Effector memory CD8-positive, alpha-beta T cell (primary cell): ENCODE data around the gene KRTAP10-2.

ENCODE experiments used
- ATAC-seq: fragments of 150-1000 bp; cut with Tn5 transposase; replicated peaks from 2 replicates; pipeline ENCODE4 v1.10.0; 2021; ENCODE audit warnings: mild to moderate bottlenecking, moderate library complexity
- DNase-seq, 3 experiments: peaks; one replicate each; pipeline ENCODE4 v3.0.0; 2021
- H3K27ac Mint-ChIP-seq, 2 donors: one replicate each; pipeline ENCODE4 v1.8.0; 2022; ENCODE audit warnings: mild to moderate bottlenecking in 2 of 2, mixed read lengths in 2 of 2, moderate library complexity in 2 of 2
- H3K27me3 Mint-ChIP-seq, 2 donors: one replicate each; pipeline ENCODE4 v1.8.0; 2022; ENCODE audit warnings: mixed read lengths in 2 of 2
- H3K36me3 Mint-ChIP-seq: one replicate; pipeline ENCODE4 v1.8.0; 2022; ENCODE audit warnings: mild to moderate bottlenecking, moderate library complexity, mixed read lengths; ENCODE audit not compliant: insufficient read depth
- H3K4me1 Mint-ChIP-seq, 2 donors: one replicate each; pipeline ENCODE4 v1.8.0; 2022; ENCODE audit warnings: low read depth in 2 of 2, mixed read lengths in 2 of 2
- H3K4me3 Mint-ChIP-seq, 2 donors: one replicate each; pipeline ENCODE4 v1.8.0; 2022; ENCODE audit warnings: mild to moderate bottlenecking in 2 of 2, mixed read lengths in 2 of 2, moderate library complexity in 2 of 2
- H3K9me3 Mint-ChIP-seq, 2 donors: one replicate each; pipeline ENCODE4 v1.8.0; 2022; ENCODE audit warnings: mixed read lengths in 2 of 2

KRTAP10-2 gene

DNA sequence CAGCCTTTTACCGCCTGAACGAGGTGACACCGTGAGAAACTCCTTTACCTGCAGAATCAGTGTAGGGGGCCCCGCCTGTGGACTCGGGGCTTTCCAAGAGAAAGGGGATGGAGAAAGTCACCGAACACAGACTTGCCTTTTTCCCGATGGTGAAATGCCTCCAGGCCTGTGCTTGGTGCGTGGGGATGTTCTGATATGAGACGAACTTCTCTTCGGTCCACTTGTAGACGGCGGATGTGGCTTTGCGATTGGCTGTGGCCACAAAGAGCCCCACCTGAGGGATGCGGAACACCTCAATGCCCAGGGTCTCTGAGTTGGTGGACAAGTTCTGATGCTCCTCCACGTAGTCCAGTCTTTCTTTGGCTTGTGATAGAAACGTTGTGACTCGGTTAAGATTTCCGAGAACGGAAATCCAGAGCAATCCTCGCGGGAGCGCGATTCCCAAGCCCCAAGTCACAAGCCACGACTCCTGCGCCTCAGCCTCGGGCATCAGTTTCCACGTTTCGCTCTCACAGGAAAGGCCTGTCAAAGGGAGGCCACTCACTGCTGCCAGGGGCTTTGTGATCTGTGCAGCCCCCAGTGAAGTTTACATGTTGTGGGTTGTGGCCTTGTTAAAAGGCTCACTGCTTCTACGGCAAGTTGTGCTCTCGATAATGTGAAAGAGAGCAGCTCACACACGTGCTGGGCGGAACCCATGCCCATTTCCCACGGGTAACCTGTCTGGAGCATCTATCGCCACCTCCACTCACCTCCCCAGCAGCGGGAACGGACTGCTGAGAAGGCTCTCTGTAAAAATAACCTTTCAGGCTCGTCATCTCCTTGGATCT is 23.9 kb downstream of the KRTAP10-2 start:
- Mint-ChIP-seq H3K9me3 (no peaks in the 10 kb centered on the region), H3K4me3 (no peak overlapping the region), H3K36me3 (no peaks in the 10 kb centered on the region), H3K27ac (no peak overlapping the region), H3K4me1 (no peaks in the 10 kb centered on the region), H3K27me3 (peaks cover 7 to 33% of the 10 kb centered on the region in 2 donors)
- ATAC-seq (no peak), DNase-seq (no peak)

DNA sequence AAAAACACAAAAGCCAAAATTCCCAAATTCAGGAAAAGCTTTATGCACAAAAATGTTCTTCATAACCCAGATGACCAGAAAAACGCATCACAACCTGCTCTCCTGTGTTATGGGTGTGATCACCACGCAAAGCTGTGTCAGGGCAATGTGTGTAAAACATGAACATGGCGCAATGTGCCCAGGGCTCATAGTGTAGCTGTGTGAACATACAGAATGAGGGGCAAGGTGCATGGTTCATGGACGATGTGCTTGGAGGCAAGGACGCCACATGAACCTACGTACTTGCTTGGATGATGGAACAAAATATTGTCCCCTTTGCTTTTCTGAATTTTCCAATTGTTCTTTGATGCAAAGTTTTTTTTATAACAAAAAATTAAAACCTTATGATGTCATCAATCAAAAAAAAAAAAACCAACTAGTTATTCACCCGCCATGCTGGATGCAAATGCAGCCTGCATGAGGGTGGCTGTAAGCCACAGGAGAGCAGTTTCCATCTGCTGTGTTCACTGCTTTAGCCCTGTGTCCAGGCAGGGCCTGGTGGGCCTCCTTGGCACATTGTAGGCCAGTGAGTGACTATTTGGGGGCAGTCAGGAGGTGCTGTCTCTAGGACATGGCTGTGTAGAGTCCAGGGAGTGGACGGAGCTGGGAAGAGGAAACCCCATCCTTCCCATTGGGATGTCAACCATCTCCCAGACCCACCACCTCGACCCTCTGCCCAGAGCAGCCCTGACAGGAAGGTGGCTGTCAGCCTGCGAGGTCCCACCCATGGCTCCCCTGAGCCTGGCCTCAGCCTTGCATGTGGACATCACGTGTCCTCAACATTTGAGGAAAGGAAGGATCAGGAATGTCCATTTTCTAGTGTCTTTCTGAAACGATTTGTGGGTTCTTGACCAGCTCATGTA is 25.0 kb downstream of the KRTAP10-2 start:
- H3K4me1 Mint-ChIP-seq: no peaks in the 10 kb centered on the region
- ATAC-seq (no peak), DNase-seq (no peak)
- H3K36me3 Mint-ChIP-seq: no peaks in the 10 kb centered on the region
- peaks cover 7 to 23% of the 10 kb centered on the region in 2 donors for H3K27me3 Mint-ChIP-seq
- no peak overlapping the region for H3K4me3 Mint-ChIP-seq
- H3K9me3 Mint-ChIP-seq: no peaks in the 10 kb centered on the region
- no peak overlapping the region for H3K27ac Mint-ChIP-seq

DNA sequence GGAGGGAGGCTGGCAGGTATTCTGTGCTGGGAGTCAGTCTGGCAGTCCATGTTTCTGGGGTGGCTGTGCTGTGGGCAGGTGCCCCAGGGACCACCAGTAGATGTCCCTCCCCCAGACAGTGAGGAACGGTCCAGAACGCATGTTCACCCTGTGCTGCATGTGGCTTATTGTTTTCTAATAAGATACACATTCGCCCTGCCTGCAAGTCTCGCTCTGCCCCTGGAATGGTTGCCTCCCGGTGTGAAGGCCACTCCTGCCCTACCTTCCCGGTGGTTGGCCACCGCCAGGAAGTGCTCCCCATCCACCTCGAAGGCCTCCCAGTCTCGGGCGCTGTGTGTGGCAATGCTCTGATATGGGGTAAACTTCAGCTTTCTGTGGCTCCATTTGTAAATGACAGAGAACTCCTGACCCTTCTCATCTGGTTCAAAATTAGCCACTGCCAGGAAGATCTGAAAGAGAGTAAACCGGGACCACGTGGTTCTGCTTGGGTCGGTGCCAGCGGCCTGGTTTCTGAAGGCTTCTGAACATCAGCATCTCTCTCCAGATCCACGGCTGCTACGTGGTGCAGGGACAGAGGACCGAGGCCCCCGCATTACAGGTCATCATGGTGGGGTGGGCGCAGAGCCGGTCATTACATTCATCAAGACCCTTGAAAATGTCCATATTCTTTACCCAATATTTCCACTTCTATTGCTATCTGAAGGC is 25.8 kb downstream of the KRTAP10-2 start:
- H3K27me3 Mint-ChIP-seq: peaks cover 7 to 16% of the 10 kb centered on the region in 2 donors
- no peaks in the 10 kb centered on the region for H3K36me3 Mint-ChIP-seq
- DNase-seq: no peak
- no peaks in the 10 kb centered on the region for H3K4me1 Mint-ChIP-seq
- H3K4me3 Mint-ChIP-seq: no peak overlapping the region
- H3K9me3 Mint-ChIP-seq: no peaks in the 10 kb centered on the region
- H3K27ac Mint-ChIP-seq: no peak overlapping the region
- ATAC-seq: no peak

DNA sequence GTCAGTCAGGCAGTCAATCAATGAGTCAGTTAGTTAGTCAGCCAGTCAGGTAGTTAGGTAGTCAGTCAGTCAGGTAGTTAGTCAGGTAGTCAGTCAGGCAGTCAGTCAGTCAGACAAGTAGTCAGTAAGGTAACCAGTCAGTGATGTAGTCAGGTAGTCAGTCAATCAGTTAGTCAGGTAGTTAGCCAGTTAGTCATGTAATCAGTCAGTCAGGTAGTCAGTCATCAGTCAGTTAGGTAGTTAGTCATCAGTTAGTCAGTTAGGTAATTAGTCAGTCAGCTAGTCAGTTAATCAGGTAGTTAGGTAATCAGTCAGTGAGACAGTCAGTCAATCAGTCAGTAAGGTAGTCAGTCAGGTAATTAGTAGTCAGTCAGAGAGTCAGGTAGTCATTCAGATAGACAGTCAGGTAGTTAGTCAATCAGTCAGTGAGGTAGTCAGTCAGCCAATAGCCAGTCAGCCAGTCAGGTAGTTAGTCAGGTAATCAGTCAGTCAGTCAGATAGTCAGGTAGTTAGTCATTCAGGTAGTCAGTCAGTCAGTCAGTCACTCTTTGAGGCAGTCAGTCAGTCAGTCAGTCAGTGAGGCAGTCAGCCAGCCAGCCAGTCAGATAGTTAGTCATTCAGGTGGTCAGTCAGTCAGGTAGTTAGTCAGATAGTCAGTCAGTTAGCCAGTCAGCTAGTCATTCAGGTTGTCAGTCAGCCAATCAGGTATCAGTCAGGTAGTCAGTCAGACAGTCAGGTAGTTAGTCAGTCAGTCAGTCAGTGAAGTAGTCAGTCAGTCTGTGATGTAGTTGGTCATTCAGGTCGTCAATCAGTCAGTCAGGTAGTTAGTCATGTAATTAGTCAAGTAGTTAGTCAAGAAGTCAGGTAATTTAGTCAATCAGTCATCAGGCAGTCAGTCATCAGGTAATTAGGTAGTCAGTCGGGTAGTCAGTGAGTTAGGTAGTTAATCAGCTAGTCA is 26.6 kb downstream of the KRTAP10-2 start:
- DNase-seq: no peak
- peaks cover 0 to 15% of the 10 kb centered on the region in 2 donors for H3K27me3 Mint-ChIP-seq
- no peaks in the 10 kb centered on the region for H3K4me1 Mint-ChIP-seq
- H3K36me3 Mint-ChIP-seq: no peaks in the 10 kb centered on the region
- H3K27ac Mint-ChIP-seq: no peak overlapping the region
- H3K9me3 Mint-ChIP-seq: no peaks in the 10 kb centered on the region
- no peak for ATAC-seq
- no peak overlapping the region for H3K4me3 Mint-ChIP-seq

DNA sequence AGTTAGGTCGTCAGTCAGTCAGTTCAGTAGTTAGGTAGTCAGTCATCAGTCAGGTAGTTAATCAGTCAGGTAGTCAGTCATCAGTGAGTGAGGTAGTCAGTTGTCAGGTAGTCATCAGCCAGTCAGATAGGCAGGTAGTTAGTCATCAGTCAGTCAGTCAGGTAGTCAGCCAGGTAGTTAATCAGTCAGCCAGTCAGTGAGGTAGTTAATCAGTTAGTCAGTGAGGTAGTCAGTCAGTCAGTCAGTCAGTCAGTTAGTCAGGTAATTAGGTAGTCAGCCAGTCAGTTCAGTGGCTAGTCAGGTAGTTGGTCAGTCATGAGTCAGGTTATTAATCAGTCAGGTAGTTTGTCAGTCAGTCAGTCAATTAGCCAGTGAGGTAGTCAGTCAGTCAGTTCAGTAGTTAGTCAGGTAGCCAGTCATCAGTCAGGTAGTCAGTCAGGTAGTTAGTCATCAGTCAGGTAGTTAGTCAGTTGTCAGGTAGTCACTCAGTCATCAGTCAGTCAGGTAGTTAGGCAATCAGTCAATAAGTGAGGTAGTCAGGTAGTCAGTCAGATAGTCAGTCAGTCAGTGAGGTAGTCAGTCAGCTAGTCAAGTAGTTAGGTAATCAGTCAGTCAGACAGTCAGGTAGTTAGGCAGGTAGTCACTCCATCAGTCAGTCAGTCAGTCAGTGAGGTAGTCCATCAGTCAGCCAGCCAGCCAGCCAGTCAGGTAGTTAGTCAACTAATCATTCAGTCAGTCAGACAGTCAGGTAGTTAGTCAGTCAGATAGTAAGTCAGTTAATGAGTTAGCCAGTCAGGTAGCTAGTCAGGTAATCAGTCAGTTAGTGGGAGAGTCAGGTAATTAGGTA is 27.5 kb downstream of the KRTAP10-2 start:
- no peak overlapping the region for H3K4me3 Mint-ChIP-seq

DNA sequence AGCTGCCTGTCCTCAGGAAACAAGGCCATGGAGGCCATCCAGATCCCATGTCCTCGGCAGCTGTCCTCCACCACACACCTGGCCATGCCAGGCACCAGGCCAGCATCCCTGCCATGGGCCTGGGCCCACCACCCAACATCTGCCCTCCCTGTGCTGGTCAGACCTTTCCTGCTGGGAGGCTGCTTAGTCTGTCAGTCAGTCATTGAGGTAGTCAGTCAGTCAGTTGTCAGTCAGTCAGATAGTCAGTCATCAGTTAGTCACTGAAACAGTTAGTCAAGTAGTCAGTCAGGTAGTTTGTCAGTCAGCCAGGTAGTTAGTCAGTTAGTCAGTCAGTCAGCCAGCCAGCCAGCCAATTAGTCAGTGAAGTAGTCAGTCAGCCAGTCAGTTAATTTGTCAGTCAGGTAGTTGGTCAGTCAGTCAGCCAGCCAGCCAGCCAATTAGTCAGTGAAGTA is 28.5 kb downstream of the KRTAP10-2 start:
- Mint-ChIP-seq H3K4me1 (no peaks in the 10 kb centered on the region), H3K36me3 (no peaks in the 10 kb centered on the region), H3K9me3 (no peaks in the 10 kb centered on the region), H3K27ac (no peak overlapping the region), H3K27me3 (peaks cover 0 to 12% of the 10 kb centered on the region in 2 donors), H3K4me3 (no peak overlapping the region)
- no peak for ATAC-seq
- no peak for DNase-seq

More for the DNA sequence above, 27.5 kb downstream of the KRTAP10-2 start:
- Mint-ChIP-seq H3K4me1 (no peaks in the 10 kb centered on the region), H3K36me3 (no peaks in the 10 kb centered on the region), H3K27ac (no peak overlapping the region), H3K27me3 (peaks cover 0 to 13% of the 10 kb centered on the region in 2 donors), H3K9me3 (no peaks in the 10 kb centered on the region)
- no peak for ATAC-seq
- DNase-seq: no peak

DNA sequence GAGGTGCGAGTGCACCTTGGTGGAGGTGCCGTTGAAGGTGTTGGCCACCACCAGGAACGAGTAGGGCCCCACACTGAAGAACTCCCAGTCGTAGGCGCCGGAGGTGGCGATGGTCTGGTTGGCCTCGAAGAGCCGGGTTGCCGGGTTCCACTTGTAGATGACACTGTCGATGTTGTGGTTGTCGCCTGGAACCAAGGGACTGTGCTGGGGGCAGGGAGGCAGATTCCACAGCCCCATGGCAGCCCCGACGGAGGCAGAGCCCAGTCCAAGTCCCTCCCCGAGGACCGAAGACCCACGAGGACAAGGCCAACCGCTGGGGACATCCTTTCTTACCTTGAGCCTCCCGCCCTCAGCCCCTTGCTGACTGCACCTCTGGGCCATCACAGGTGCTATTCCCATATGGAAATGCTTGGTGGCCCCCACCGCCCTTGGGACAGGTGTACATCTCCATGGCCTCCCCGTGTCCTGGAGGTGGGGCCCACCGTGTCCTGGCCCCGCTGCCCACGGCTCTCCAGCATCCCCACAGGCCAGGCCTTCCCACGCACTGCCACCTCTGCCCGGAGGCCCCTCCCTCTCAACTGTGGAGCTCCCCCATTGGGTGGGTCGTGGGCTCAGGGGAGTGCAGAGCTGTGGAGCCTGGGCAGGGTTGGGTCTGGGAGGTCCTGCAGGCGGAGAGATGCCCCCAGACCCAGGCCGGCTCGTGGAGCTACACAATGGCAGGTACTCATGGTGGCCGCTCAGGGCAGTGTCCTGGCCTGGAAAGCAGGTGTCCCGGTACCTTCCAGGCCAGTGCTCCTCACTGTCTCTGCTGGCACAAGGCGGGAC is 29.2 kb downstream of the KRTAP10-2 start:
- ATAC-seq: no peak
- Mint-ChIP-seq H3K27ac (no peak overlapping the region), H3K4me3 (no peak overlapping the region)

DNA sequence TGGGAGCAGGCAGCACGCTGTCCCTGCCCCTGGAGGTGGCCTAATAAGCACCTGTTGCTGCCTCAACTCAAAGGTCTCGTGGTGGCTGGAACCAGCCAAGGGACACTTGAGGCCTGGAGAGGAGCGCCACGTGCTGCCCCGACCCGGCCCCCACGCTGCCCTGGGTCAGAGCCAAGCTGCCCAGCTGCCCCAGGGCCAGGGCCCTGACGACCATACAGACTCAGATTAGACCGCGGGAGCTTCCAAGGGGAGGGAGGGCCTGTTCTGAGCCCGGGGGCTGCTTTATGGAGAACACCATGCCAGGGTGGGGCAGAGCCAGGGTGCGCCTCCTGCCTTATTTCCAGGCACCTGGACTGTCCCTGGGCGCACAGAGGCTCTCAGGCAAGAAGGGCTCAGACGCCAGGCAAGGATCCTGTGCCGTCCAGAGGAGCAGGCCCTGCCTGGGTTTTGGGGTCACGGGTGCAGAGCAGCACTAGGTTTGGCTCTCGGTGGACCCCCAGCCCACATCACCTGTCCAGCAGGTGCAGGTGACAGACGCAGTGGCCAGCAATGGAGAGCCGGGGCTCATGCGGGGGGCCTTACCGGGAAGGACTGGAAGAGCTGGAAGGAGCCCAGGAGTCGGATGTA is 29.9 kb downstream of the KRTAP10-2 start:
- Mint-ChIP-seq H3K4me3 (no peak overlapping the region), H3K27me3 (peaks cover 0 to 12% of the 10 kb centered on the region in 2 donors), H3K36me3 (no peaks in the 10 kb centered on the region), H3K27ac (no peak overlapping the region), H3K4me1 (peaks cover 0 to 3% of the 10 kb centered on the region in 2 donors), H3K9me3 (no peaks in the 10 kb centered on the region)
- DNase-seq (no peak), ATAC-seq (no peak)

More for the DNA sequence above, 29.2 kb downstream of the KRTAP10-2 start:
- no peaks in the 10 kb centered on the region for H3K4me1 Mint-ChIP-seq
- DNase-seq: no peak
- H3K9me3 Mint-ChIP-seq: no peaks in the 10 kb centered on the region
- peaks cover 0 to 12% of the 10 kb centered on the region in 2 donors for H3K27me3 Mint-ChIP-seq
- no peaks in the 10 kb centered on the region for H3K36me3 Mint-ChIP-seq

DNA sequence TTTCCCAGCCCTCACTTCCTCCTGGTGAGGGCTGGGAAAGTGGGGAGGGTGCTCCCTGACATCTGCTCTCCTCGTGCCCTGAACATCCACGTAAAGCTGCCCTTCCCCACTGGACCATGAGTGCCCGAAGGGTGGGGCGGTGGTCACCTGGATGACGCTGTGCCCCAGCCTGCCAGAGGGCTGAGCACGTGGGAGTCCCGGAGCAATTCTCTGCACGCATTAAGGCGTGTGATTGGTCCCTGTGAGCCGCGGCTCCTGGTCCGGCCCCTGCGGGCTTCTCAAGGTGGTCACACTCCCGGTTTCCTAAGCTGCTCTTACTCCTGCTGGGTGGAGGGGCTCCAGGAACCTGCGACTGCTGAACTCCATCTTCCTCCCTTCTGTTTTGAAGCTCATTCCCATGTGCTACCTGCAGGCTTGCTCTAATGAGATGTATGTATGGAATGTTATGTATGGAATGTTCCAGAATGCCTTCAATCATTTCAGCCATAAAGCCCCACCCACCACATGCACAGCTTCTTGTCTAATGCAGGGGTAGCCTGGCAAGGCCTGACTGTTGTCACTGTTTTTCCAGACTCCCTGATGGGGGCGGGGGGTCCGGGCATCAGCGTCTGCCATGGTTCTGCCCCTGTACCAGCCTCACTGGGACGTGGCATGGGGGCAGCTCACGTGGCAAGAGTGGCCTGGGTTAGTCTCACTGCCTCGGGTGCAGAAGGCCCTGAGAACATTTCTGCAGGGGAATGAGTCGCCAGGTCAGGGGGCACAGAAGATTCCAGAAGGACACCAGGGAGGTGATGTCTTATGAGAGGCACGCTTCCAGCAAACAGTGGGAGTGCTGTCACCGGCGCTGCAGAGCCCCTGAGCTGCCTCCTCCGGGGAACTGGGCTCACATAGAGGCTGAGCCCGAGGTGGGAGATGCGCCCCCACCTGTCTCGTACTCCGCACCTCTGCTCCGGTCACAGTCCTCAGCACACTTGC is 30.7 kb downstream of the KRTAP10-2 start:
- Mint-ChIP-seq H3K4me1 (peaks cover 0 to 3% of the 10 kb centered on the region in 2 donors), H3K36me3 (no peaks in the 10 kb centered on the region), H3K27me3 (peaks cover 0 to 12% of the 10 kb centered on the region in 2 donors), H3K4me3 (no peak overlapping the region), H3K9me3 (no peaks in the 10 kb centered on the region), H3K27ac (no peak overlapping the region)
- no peak for ATAC-seq
- no peak for DNase-seq
